GM19099 (cell line): ENCODE results near the gene SRGAP3.

ENCODE experiments used
- POLR2A ChIP-seq: IDR thresholded peaks from 3 replicates; pipeline ENCODE4 v1.6.1; 2011; ENCODE audit warnings: low read depth; ENCODE audit not compliant: insufficient read length; ENCODE audit errors: extremely low read depth

The SRGAP3 gene

DNA sequence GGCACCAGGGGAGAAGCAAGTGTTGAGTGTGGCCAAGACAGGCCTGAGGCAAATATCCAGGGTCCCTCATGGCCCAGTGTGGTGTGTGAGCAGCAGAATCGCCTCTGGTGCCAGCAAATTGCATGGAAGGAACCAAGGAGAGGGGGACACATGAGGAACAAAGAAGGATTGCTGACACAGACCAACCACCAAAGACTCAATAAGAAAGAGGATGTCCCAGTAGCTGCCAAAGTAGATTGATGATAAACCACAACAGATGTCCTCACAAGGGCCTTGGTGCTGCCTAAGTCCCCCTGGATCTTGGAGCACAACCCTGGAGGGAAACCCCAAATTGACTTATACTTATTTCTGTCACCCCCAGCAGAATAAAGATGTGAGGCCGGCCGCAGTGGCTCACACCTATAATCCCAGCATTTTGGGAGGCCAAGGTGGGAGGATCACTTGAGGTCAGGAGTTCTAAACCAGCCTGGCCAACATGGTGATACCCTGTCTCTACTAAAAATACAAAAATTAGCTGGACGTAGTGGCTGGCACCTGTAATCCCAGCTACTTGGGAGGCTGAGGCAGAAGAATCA is 10.6 kb downstream of the SRGAP3 start:
- no peak for TF ChIP-seq POLR2A

DNA sequence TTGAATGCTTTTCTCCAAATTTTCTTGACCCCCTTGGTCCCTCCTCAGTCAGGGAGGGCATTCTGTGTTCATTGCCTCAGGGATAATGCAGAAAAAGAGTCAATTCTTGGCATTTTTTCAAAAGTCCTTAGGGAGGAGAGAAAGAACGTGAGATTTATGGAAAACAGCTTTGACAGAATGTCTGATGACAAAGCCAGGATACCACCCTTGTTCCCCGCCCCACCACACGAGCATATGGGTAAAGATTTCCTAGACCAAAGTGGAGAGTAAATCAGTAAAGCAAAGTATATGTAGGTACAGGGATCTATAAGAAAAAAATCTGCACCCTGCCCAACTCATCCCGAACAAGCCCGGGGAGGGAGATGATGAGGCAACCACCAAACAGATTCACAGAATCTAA is 11.2 kb downstream of the SRGAP3 start:
- TF ChIP-seq POLR2A, result no peak

DNA sequence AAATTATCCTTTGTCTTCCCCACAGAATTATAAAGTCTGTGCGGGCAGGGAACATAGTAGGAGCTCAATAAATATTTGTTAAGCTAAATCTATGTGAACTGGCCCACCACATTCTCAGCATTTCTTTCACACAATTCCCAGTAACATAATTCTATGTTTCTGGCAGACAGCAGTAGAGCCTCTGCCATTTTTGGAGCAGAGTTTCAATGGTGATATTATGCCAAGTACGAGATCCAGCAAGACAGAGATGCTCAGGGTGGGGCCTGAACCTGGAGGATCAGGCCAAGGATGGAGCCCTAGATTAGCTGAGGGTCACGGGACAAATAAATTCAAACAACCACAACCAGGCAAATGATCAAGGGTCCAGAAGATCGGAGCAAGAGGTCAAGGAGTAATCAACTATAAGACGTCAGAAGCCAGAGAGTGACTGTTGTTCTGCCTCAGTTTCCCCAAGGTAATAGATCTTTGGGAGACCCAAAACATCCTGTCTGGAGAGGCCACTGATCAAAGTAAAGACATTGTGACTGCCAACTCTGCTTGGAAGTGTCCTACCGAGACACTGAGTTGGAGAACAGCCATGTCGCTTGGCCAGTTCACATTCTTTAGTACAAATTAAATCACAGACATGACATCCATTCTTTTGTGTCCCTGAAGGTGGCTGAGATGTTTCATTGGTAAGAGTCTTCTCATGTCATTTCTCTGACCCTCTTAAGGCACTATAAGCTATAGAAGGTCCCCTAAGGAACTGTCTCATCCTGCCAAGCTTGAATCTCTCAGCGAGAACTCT is 15.4 kb downstream of the SRGAP3 start:
- TF ChIP-seq POLR2A, result no peak

DNA sequence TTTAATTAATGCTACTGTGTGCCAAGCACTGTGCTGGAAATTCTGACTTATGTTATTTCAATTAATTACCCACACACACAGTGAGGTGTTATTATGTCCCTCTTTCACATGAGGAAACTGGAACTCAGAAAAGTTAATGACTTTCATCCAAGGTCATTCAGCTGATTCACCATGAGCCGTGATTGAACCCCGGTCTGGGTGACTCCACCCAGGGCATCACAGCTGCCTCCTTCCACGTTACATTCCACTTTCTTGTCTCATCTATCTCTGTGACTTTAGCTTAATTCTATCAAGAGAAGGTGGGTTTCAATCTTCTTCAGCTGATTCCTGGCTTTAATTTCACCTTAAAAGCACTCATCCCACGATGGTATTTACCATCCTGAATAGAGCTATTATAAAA is 16.3 kb downstream of the SRGAP3 start:
- TF ChIP-seq POLR2A, result no peak

DNA sequence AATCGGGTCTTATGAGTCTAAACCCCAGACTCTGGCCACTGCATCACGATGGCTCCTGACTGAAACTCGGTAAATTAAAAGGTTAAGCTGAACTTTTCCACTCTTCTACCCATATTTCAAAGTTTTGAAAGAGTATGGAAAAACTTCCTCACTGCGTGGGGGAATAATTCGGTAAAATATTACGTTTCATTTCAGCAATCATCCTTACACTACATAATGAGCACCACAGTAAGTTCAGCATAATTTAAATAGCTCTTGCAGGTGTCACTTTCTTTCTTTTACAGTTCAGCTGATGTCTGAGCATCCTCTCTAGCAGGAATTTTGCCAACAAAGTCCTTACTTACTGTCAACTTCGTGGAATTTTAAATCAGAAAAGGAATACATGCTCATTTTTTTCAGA is 17.5 kb downstream of the SRGAP3 start:
- no peak for TF ChIP-seq POLR2A

DNA sequence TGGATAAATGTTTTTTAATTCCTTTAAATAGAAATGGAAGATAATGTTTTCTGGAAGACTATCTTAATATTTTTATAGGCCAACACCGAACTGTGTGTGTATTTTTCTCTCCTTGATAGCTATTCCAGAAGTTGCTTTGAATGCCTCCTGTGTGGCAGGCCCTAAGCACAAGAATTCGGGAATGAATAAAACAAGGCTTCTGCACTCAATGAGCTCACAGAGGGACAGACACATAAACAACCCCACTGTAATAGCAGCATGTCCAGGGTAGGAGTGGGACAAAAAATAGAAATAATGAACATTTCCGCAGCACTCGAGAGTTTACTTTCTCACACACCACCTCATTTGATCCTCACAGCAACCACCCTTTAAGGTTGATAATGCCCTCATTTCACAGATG is 18.0 kb downstream of the SRGAP3 start:
- no peak for TF ChIP-seq POLR2A

DNA sequence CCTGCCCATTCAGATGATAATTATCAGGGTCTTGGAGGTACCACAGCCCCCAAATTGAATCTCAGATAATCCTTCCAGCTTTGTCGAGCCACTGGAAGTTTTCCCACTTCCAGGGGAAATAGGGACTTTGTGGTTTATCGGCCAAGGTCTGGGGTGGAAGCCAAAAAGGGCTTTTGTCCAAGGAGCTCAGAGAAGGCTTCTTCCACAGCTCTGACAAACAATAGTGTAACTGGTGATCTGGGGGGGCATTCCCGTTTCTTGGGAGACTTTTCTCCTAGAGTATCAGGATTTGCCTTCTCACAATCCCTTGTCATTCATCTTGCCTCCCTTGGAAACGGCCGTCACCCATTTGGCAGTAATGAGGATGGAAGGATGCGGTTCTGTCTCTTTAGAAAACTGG is 18.4 kb downstream of the SRGAP3 start:
- TF ChIP-seq POLR2A, result no peak

DNA sequence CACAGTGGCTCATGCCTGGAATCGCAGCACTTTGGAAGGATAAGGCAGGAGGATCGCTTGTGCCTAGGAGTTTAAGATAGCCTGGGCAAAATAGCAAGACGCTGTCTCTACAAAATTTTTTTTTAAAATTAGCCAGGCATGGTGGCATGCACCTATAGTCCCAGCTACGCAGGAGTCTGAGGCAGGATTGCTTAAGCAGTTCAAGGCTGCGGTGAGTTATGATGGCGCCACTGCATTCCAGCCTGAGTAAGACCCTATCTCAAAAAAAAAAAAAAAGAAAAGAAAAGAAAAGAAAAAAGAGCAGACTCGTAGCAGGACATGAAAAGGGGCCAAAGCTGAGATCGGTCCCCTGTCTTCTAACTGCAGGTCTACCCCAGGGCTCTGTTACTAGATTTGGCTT is 18.9 kb downstream of the SRGAP3 start:
- TF ChIP-seq POLR2A, result no peak

DNA sequence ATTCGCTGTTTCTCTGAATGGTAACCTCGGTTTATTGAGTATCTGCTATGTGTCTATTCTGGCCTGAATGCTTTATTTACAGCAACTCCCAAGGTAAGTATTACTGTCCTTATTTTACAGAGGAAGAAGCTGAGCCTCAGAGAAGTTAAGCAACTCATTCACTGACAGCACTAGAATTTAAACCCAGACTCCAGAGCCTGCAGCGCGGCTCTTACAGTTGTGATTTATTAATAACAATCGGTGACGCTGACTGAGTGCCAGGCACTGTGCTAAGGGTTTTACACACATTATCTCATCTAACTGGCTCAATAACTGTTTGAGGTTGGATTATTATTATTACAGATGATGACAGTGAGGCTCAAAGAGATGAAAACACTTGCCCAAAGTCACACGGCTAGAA is 19.6 kb downstream of the SRGAP3 start:
- no peak for TF ChIP-seq POLR2A

DNA sequence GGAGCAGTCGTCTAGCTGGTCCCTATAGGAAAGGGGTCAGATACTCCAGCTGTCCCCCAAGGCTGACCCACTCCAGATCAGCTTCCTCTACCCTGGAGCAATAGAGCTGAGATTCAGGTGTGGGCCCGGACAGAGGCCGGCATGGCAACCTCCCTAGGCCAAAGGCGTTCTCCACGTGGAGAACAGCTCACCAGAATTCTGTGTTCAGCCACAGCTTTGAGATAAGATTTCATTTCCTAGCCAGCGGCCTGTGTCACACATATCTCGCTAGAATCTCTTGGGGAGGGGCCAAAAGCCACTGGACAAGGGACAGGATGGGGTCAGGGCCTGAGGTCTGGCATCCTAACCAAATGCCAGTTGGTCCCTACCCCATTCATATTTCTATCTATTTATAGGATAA is 20.1 kb downstream of the SRGAP3 start:
- TF ChIP-seq POLR2A, result no peak

DNA sequence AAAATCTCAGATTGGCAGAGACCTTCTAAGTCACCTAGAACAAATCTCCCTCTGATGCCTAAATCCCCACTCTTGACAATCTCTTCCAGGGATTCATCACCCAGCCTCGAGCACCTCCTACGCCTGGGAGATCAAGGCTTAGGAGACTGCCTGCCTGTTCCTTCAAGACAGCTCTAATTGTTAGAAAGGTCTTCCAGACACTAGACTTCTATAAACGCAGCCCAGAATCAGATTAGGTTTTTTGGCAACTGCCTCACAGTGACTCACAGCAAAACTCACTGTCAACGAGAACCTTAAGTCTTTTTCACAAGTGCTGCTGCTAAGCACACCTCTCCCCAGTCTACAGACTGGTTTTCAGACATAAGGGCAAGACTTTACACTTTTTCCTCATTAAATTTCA is 23.1 kb downstream of the SRGAP3 start:
- no peak for TF ChIP-seq POLR2A

DNA sequence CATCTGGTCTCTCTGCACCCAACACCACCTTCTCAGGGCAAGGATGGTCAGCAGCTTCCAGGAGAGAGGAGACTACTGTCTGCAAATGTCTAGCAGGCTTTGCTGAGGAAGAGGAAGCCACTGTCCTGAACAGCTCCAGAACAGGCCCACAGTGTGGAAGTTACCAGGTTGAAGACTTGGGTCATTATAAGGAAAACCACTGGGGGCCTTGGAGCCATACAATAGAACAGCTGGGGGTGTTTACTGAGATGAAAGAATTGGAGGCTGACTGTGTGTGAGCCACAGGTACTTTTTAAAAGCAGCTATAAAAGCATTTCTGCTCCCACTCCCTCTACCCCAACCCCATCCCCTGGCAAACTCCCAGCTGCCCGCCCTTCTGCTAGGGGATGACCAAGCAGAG is 24.2 kb downstream of the SRGAP3 start:
- no peak for TF ChIP-seq POLR2A

DNA sequence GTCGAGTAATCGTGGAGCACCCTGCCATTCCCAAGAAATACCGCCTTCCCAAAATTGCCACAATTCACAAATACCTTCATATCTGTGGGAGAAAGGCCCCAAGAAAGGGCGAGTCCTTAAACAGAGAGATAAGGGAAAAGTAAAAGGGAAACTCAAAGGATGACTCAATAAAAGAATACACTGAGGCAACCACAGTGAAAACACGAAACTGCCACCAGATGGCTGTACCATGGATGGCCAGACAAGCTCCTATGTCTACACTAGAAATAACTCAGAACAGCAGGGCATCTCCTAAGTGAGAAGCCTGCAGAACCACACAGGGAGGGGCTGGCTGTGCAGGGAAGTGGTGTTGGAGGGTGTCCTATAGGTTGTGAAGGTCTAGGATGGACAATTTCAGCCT is 25.0 kb downstream of the SRGAP3 start:
- no peak for TF ChIP-seq POLR2A

DNA sequence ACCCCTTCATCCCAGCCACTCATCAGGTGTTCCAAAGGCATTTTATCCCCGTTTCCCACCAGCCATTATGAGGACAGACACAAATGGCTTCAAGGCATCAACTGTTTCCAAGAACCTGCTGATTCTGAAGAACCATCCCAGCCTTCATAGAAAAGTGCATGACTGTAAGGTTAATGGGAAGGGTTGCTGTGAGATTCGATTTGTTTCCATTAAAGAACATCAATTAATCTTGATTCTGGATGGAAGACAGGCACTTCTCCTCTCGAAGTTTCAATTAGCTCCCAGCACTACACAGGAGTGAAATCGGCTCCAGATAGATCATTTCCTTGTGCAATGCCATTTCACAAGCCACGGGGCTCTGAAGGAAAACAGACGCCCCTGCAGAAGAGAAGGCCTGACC is 25.8 kb downstream of the SRGAP3 start:
- no peak for TF ChIP-seq POLR2A

DNA sequence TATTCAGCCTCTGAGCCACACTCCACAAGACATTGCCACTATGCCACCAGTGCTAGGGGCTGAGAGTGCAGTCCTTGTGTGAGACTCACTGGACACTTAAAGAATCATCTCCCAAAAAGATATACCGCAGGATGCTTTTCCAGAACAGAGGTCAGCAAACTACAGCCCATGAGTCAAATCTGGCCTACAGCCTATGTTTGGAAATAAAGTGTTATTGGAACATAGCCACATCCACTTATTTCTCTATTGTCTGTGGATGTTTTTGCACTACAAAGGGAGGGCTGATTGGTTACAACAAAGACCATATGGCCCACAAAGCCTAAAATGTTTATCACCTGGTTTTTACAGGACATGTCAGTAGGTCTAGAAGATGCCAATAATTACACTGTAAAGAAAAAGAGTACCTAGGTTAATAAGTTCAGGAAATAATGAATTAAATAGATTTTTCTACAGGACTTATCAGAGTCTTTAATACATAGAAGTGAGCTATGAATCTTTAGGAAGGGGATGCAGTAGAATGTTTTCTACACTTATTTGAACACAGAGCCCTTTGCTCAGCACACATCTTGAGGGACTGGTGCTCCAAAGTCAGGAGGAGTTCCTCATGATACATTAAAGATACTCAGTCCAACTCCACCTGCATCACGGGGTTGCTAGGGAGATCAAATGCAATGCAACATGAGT is 26.3 kb downstream of the SRGAP3 start:
- no peak for TF ChIP-seq POLR2A

DNA sequence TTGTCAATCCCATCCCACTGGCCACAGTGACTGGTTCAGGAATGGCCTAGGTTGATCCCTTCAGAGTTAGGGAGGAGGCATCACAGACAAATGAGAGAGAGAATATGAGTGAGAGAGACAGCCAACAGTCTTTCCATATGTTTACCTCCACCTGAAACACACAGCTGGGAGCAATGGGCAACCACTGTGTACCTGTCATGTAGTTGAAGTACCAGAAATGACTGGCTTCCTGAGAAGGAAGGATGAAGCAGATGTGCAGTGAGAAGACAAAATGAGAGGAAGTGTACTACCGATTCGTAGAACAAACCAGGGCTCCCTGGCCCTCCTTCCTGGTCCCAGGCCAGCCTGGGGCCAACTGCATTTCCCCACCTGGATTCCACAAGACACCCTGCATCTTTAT is 27.4 kb downstream of the SRGAP3 start:
- no peak for TF ChIP-seq POLR2A

DNA sequence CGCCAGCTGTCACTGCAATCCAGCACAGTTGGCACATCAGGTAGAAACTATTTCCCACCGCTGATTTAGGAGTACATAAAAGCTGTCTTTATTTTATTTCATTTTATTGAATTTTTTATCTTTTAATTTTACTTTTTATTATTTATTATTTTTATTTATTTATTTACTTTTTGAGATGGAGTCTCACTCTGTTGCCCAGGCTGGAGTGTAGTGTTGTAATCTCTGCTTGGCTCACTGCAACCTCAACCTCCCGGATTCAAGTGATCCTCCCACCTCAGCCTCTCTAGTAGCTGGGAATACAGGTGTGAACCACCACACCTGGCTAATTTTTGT is 31.0 kb downstream of the SRGAP3 start:
- TF ChIP-seq POLR2A, result no peak

DNA sequence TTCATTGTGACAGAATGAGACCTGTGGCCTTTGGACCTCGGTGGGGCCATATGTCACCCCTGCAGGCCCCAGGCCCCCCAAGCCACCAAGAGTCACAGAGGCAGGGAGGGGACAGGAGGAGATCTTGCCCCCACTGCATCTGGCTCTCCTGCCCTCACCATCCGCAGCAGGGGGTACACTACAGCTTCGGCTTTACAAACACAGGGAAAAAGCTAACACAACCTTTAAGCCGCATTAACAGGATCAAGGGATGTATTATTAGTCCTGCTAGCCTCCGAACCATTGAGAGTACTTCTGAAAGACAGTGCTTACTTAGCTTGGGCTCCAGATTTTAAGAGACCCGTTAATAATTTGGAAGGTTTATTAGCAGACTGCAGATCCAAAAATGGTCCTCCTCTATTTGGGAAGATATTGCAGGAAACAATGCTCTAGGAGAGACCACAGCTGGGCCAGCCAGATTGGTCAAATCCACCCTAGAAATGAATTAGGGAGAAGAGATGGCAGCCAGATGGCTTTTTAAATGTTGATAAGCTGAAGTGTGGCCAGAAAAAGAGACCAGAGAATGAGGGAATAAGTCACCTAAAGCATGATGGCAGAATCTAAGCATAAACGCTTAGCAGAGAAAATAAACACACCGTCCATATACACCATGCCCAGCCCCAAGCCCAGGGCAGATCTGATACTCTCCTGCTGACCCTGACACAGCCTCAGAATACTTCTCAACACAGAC is 31.5 kb downstream of the SRGAP3 start:
- no peak for TF ChIP-seq POLR2A
